ENCODE measurements around the gene ACP7.

GRCh38 chr19:39156326-39157230, 72.4 kb downstream of the ACP7 start:
- TF ChIP-seq CTCF (IDR thresholded peaks at IDR 0.05; ENCODE audit: low read length), result no peak
- TF ChIP-seq EZH2 (IDR thresholded peaks at IDR 0.05; ENCODE audit: borderline replicate concordance, low read length), result no peak

Data from OCI-LY1 (cell line).